SJSA1 (cell line): Measurements from ENCODE around the gene ALPK1. TPM values are rescaled to one million over a fixed set of nuclear protein-coding genes. Genes with fewer than 3 reads are reported as not detected.
"Not testable (repeated sequence)": the region's sequence is repeated elsewhere in the genome, so short reads cannot be mapped to it uniquely, and the experiment has no call there.

Experiments used
- DNase-seq, 2 experiments: peaks; one replicate each; pipeline ENCODE4 v3.0.0-alpha.2; 2015 to 2020; ENCODE audit warnings: low spot score in 2 of 2, low read depth in 1 of 2
- H3K27ac ChIP-seq: fragments of 250-450 bp; sonication (Bioruptor Pico); 2 replicates; pipeline ENCODE4 v1.5.1; 2020; ENCODE audit warnings: mild to moderate bottlenecking, moderate library complexity
- H3K27me3 ChIP-seq: fragments of 250-450 bp; sonication (Bioruptor Pico); replicated peaks from 2 replicates; pipeline ENCODE4 v1.5.1; 2020; ENCODE audit warnings: mild to moderate bottlenecking, moderate library complexity
- H3K36me3 ChIP-seq: fragments of 250-450 bp; sonication (Bioruptor Pico); 2 replicates; pipeline ENCODE4 v1.5.1; 2020; ENCODE audit warnings: mild to moderate bottlenecking
- H3K4me1 ChIP-seq: fragments of 250-450 bp; sonication (Bioruptor Pico); replicated peaks from 2 replicates; pipeline ENCODE4 v1.6.1; 2021; ENCODE audit warnings: mild to moderate bottlenecking
- H3K4me3 ChIP-seq: fragments of 250-450 bp; sonication (Bioruptor Pico); 2 replicates; pipeline ENCODE4 v1.5.1; 2020; ENCODE audit warnings: mild to moderate bottlenecking
- H3K9me3 ChIP-seq: fragments of 250-450 bp; sonication (Bioruptor Pico); replicated peaks from 2 replicates; pipeline ENCODE4 v1.5.1; 2020; ENCODE audit warnings: mild to moderate bottlenecking
- total RNA-seq: library from RNA; depleted of rRNA; stranded (reverse); fragments of >200 nt; shearing (Covaris generic); gene quantifications from 2 replicates; pipeline ENCODE4 v1.2.3, GENCODE V29; 2014

ALPK1 gene
- total RNA-seq, 1 experiment from 2014 or later = 9.6 TPM

DNA sequence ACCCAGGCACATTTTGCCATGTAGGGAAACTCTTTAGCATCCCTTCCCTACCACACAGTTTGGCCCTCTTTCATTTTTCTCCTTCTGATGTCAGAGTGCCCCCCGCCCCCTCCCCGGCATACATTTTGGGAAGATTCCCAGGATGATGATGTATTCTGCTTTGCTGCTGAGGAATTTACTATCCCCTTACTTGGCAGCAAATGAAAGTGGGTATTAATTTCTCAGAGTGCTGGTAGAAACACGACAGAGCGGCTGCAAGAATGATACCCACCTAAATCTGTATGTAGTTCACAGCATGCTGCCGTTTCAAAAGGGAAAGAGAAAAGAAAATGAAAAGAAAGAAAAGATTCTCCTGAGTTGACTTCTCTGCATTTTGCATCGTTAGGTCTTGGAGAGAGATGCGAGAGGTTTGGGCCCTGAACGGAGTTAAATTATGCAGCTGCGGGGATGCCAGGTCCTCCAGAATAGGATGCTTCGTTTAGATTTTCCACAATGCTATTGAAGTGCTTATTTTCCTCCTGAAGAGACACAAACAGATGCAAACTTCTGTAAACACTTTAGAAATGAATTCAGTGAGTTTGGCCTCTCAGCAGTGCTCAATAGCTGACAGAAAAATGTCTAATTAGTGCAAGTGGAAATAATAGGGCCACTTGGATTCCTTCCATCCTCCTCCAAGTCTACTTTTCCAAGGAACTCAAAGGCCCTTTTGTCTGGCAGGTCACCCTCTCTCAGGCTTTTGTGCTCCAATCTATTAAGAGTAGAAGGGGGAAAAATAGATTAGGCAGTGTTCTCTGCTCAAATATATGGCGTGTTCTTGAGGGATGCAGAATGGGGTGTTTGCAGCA, 106.2 kb downstream of the ALPK1 start:
- H3K36me3 ChIP-seq = no peaks in the 10 kb centered on the region
- H3K4me3 ChIP-seq = no peak overlapping the region
- H3K9me3 ChIP-seq = no peaks in the 10 kb centered on the region
- no peaks in the 10 kb centered on the region for H3K27me3 ChIP-seq
- no peak overlapping the region for H3K27ac ChIP-seq
- H3K4me1 ChIP-seq = no peaks in the 10 kb centered on the region
- no peak for DNase-seq

DNA sequence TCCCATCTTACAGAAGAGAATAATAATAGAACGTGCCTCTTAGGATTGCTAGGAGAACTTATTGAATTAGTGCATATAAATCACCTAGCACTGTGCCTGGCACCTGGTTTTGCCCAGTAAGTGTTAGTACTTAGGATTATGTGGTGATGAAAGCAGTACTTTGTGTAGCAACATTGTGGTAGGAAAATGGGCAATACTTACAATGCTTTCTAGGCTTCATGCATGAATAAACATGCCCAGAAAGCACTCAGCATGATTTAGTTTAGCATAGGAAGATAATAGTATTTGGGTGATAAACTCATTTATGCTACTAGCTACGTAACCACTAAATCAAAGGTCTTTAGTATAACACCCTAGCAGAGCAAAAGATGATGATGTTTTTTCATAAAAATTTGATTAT, 113.2 kb downstream of the ALPK1 start:
- H3K4me1 ChIP-seq = no peaks in the 10 kb centered on the region
- no peaks in the 10 kb centered on the region for H3K9me3 ChIP-seq
- no peak for DNase-seq
- no peaks in the 10 kb centered on the region for H3K36me3 ChIP-seq
- H3K4me3 ChIP-seq = no peak overlapping the region
- no peak overlapping the region for H3K27ac ChIP-seq
- H3K27me3 ChIP-seq = no peaks in the 10 kb centered on the region

DNA sequence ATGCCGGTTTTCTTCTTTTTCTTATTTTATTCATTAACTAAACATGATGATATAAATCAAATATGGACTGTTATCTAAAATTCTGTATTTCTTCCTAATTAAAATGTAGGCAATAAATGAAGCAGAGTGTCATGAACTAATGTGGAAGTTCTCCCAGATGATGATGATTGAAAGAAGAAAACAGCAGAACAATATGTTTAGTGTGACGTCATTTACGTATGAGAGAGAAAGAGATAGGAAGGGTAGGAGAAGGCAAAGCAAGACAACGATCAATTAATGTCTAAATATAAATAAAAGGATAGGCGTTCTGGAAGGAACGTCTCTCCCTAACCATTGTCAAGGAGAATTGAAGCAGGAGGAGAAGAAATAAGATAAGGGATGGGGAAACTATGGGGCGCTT, 113.6 kb downstream of the ALPK1 start:
- DNase-seq = no peak
- no peaks in the 10 kb centered on the region for H3K36me3 ChIP-seq

DNA sequence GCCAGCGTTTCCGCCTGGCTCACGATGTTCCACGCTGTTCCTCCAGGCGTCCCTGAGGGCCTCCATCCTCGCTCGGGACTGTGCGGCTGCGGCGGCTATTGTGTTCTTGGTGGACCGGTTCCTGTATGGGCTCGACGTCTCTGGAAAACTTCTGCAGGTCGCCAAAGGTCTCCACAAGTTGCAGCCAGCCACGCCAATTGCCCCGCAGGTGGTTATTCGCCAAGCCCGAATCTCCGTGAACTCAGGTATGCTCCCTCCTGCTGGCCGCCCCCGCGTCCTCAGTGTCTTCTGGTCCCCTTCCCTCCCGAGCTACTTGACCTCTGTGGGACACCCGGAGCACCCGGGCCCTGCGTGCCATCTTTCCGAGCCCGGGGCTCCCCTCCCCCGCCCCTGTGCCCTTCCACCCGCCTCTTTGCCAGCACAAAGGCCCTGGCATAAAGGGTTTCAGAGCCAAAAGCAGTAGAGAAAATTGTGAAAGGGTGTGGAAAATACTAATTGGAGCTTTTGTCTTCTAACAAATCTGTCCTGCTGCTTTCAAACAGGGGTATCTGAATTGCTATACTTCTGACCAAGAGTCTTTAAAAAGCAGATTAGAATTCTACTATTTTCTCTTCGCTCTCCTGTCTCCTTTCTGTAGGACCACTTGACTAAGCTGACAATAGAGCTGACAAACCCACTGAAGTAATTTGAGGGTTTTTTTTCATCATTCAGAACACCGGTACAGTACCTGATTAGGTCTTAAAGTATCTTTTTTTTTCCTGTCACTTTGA, 114.8 kb downstream of the ALPK1 start:
- Histone ChIP-seq H3K4me3 (no peak overlapping the region), H3K27ac (no peak overlapping the region), H3K9me3 (no peaks in the 10 kb centered on the region), H3K36me3 (no peaks in the 10 kb centered on the region), H3K27me3 (no peaks in the 10 kb centered on the region), H3K4me1 (no peaks in the 10 kb centered on the region)
- no peak for DNase-seq

More for the DNA sequence above, 113.6 kb downstream of the ALPK1 start:
- Histone ChIP-seq H3K27me3 (no peaks in the 10 kb centered on the region), H3K9me3 (no peaks in the 10 kb centered on the region), H3K4me1 (no peaks in the 10 kb centered on the region), H3K4me3 (no peak overlapping the region), H3K27ac (no peak overlapping the region)

DNA sequence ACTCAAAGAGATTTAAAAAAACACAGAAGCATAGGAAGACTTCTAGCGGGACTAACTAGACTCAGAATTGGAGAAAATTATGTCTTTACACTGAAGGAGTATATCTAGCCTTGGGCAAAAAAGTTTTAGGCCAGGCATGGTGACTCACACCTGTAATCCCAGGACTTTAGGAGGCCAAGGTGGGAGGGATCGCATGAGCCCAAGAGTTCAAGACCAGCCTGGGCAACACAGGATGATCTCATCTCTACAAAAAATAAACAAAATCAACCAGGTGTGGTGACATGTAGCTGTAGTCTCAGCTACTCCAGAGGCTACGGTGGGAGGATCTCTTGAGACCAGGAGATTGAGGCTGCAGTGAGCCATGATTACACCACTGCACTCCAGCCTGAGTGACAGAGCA, 119.3 kb downstream of the ALPK1 start:
- H3K36me3 ChIP-seq = no peaks in the 10 kb centered on the region
- H3K9me3 ChIP-seq = no peaks in the 10 kb centered on the region
- no peaks in the 10 kb centered on the region for H3K27me3 ChIP-seq
- H3K27ac ChIP-seq = no peak overlapping the region
- no peaks in the 10 kb centered on the region for H3K4me1 ChIP-seq
- no peak overlapping the region for H3K4me3 ChIP-seq
- DNase-seq = no peak

DNA sequence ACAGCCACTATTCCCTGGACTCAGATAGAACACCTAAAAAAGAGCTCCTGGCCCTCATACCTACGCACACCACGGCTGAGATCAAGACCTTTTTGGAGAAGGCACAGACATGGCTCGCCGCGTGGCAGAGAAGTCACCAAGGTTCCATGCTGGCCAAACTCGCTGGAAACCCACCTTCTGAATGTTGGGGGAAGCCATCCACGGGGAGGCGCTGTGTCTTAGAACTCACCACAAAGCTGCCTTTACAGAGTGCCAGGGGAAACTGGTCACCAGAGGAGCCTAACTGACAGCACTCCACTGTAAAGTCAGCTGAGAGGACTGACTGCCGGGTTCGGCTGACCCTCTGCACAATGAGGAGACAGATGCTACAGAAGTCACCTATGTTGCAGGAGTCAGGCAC, 120.9 kb downstream of the ALPK1 start:
- DNase-seq = no peak
- no peaks in the 10 kb centered on the region for H3K4me1 ChIP-seq
- H3K9me3 ChIP-seq = no peaks in the 10 kb centered on the region
- no peak overlapping the region for H3K27ac ChIP-seq
- H3K4me3 ChIP-seq = no peak overlapping the region
- no peaks in the 10 kb centered on the region for H3K36me3 ChIP-seq
- no peaks in the 10 kb centered on the region for H3K27me3 ChIP-seq

DNA sequence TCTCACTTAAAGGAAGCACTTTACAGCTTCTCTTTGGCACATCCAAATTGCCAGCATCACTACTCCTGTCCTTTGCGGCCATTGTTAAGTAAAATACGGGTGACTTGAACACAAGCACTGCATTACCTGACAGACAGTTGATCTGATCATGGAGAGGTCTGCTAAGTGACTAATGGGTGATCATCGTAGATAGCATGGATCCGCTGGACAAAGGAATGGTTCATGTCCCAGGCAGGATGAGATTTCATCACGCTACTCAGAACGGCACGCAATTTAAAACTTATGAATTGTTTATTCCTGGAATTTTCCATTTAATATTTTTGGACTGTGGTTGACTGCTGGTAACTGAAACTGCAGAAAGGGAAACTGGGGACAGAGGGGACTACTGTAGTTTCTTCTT, 124.7 kb downstream of the ALPK1 start:
- H3K4me1 ChIP-seq = no peaks in the 10 kb centered on the region
- H3K4me3 ChIP-seq = no peak overlapping the region
- no peak for DNase-seq
- H3K27ac ChIP-seq = no peak overlapping the region
- no peaks in the 10 kb centered on the region for H3K9me3 ChIP-seq
- H3K27me3 ChIP-seq = no peaks in the 10 kb centered on the region
- H3K36me3 ChIP-seq = no peaks in the 10 kb centered on the region

DNA sequence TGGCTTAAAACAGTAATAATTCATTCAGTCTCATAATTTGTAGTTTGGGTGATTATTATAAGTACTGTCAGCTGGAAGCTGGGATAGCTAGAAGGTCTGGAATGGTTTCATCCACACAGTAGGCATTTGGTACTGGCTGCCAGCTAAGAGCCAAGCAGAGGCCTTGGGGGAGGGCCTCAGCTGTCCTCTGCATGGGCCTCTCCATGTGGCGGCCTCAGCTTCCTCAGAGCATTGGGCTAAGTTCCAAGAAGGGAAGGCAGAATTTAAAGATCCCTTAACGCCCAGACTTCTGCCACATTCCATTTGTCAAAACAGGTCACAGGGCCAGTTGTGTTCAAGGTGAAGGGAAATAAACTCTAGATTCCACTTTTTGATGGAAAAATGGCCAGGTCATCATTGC, 125.5 kb downstream of the ALPK1 start:
- Histone ChIP-seq H3K27me3 (no peaks in the 10 kb centered on the region), H3K9me3 (no peaks in the 10 kb centered on the region), H3K4me3 (no peak overlapping the region), H3K27ac (no peak overlapping the region), H3K36me3 (no peaks in the 10 kb centered on the region), H3K4me1 (no peaks in the 10 kb centered on the region)
- no peak for DNase-seq

DNA sequence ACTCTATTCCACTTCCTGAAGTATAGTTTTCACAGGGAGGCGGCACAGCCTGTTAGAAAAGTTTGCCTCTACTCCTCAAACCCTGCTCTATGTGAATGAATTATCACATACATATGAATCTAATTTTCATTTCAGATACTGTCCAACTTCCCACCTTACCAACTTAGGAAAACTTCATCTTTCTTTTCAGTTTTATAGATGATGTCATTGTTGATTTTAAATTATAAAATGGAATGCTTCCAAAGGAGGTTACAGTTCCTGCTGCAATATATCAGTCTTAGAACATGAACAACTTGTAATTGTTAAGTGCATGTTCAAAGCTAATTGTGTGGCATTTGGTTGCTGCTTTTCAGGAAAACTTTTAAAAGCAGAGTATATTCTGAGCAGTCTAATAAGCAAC, 126.4 kb downstream of the ALPK1 start:
- peak in 1 of 2 experiments; percentile 28 for DNase-seq
- H3K4me1 ChIP-seq = no peaks in the 10 kb centered on the region

DNA sequence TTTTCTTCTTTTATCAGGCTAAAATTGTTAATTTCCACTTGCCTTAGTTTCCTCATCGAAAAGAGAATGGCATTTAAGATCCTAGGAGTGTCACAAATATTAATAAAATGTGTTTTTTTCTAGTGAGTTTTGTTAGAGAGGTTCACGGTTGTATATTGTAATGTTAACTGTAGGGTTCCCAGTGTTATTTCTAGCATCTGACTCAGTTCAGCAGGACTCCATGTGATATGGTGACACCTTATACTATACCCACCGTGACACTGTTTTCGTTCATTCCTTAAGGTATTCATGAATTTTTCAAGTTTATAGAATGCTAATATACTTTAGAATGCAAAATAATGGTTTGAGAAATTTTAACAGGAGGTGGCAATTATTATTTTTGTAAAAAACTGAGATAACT, 128.7 kb downstream of the ALPK1 start:
- no peaks in the 10 kb centered on the region for H3K9me3 ChIP-seq
- DNase-seq = no peak
- H3K27me3 ChIP-seq = no peaks in the 10 kb centered on the region
- H3K4me1 ChIP-seq = no peaks in the 10 kb centered on the region
- H3K27ac ChIP-seq = no peak overlapping the region
- no peaks in the 10 kb centered on the region for H3K36me3 ChIP-seq
- no peak overlapping the region for H3K4me3 ChIP-seq

More for the DNA sequence above, 126.4 kb downstream of the ALPK1 start:
- no peaks in the 10 kb centered on the region for H3K36me3 ChIP-seq
- H3K27me3 ChIP-seq = no peaks in the 10 kb centered on the region
- H3K4me3 ChIP-seq = no peak overlapping the region
- peak overlapping the region; percentile 28 for H3K27ac ChIP-seq
- H3K9me3 ChIP-seq = no peaks in the 10 kb centered on the region

DNA sequence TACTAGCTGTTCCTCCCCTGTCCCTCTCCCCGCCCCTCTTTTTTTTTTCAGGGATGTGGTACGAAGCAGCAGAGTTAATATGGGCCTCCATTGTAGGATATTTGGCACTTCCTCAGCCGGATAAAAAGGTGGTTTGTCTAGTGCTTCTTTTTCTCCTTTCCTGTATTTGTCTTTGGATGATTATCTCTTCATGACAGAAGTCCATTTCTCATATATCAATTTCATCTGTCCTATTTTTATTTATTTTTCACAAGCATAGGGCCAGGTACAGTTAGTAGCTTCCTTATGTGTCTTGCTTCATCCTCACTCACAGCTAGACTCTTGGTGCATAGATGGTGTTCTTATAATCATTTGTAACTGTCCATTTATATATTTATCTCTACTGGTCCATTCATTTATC, 129.2 kb downstream of the ALPK1 start:
- H3K4me1 ChIP-seq = no peaks in the 10 kb centered on the region
- no peaks in the 10 kb centered on the region for H3K9me3 ChIP-seq
- no peak overlapping the region for H3K27ac ChIP-seq
- no peak for DNase-seq
- H3K36me3 ChIP-seq = no peaks in the 10 kb centered on the region
- no peaks in the 10 kb centered on the region for H3K27me3 ChIP-seq
- no peak overlapping the region for H3K4me3 ChIP-seq

DNA sequence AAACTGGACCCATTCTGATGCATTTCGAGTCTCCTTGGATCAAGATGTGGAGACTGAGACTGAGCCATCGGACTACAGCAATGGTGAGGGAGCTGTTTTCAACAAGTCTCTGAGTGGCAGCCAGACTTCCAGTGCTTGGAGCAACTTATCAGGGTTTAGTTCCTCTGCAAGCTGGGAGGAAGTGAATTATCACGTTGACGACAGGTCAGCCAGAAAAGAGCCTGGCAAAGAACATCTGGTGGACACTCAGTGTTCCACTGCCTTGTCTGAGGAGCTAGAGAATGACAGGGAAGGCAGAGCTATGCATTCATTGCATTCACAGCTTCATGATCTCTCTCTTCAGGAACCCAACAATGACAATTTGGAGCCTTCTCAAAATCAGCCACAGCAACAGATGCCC, 134.0 kb downstream of the ALPK1 start:
- no peak for DNase-seq
- H3K4me1 ChIP-seq = no peaks in the 10 kb centered on the region

DNA sequence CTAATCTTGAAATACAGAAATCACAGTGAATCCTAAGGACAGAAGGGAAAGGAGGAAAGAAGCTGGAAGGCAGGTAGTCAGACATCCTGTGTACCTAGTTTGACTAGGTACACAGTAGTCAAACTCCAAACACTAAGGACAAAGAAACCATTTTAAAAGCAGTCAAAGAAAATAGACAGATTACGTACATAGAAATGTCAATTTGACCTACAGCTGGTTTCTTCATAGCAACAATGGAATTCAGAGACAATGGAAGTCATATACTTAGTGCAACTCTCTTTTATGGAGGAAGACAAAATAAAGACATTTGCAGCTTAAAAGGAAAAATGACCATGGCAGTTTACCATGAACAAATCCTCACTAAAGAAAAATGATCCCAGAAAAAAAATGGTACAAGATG, 139.8 kb downstream of the ALPK1 start:
- Histone ChIP-seq H3K4me1 (no peaks in the 10 kb centered on the region), H3K27ac (no peak overlapping the region), H3K27me3 (no peaks in the 10 kb centered on the region), H3K4me3 (no peak overlapping the region), H3K36me3 (0 out of 2 replicates have a peak, but pooled peaks cover 2% of the 10 kb centered on the region), H3K9me3 (no peaks in the 10 kb centered on the region)
- DNase-seq = no peak

More for the DNA sequence above, 134.0 kb downstream of the ALPK1 start:
- Histone ChIP-seq H3K27ac (no peak overlapping the region), H3K4me3 (no peak overlapping the region), H3K9me3 (no peaks in the 10 kb centered on the region), H3K27me3 (no peaks in the 10 kb centered on the region), H3K36me3 (no peaks in the 10 kb centered on the region)

DNA sequence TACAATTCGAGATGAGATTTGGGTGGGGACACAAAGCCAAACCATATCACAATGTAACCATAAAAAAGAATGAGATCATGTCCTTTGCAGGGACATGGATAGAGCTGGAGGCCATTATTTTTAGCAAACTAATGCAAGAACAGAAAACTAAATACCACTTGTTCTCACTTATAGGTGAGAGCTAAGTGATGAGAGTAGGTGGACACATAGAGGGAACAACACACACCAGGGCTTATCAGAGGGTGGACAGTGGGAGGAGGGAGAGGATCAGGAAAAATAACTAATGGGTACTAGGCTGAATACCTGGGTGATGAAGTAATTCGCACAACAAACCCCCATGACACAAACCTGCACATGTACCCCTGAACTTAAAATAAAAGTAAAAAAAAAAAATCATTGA, 145.1 kb downstream of the ALPK1 start:
- DNase-seq, H3K4me3 ChIP-seq, H3K9me3 ChIP-seq, H3K4me1 ChIP-seq, H3K36me3 ChIP-seq, H3K27ac ChIP-seq, H3K27me3 ChIP-seq: not testable (repeated sequence)
